ENCODE measurements around the gene KRTAP10-2.

Gene KRTAP10-2

GRCh38 chr21:44537930-44538911 is 13.1 kb downstream of the KRTAP10-2 start:
- FAIRE-seq = no peak

- no peak for FAIRE-seq
These were observed 15.3 kb downstream of the KRTAP10-2 start for GRCh38 chr21:44535963-44536362.

- FAIRE-seq = no peak
These were observed 16.6 kb downstream of the KRTAP10-2 start for GRCh38 chr21:44534688-44535087.

- no peak for FAIRE-seq
These were observed 17.2 kb downstream of the KRTAP10-2 start for GRCh38 chr21:44533891-44534627.

- no peak for FAIRE-seq
These were observed 18.0 kb downstream of the KRTAP10-2 start for GRCh38 chr21:44533121-44533890.

- FAIRE-seq = no peak
These were observed 18.6 kb downstream of the KRTAP10-2 start for GRCh38 chr21:44532712-44533111.

- no peak for FAIRE-seq
These were observed 19.4 kb downstream of the KRTAP10-2 start for GRCh38 chr21:44531606-44532564.

GRCh38 chr21:44530903-44531605 is 20.3 kb downstream of the KRTAP10-2 start:
- no peak for FAIRE-seq

- no peak for FAIRE-seq
These were observed 20.9 kb downstream of the KRTAP10-2 start for GRCh38 chr21:44530221-44530902.

- FAIRE-seq = no peak
These were observed 21.7 kb downstream of the KRTAP10-2 start for GRCh38 chr21:44529503-44530125.

GRCh38 chr21:44529011-44529421 is 22.3 kb downstream of the KRTAP10-2 start:
- FAIRE-seq = no peak

- no peak for FAIRE-seq
These were observed 22.7 kb downstream of the KRTAP10-2 start for GRCh38 chr21:44528634-44528995.

- no peak for FAIRE-seq
These were observed 23.2 kb downstream of the KRTAP10-2 start for GRCh38 chr21:44527983-44528633.

GRCh38 chr21:44527156-44527982 is 23.9 kb downstream of the KRTAP10-2 start:
- FAIRE-seq = no peak

- FAIRE-seq = no peak
These were observed 25.0 kb downstream of the KRTAP10-2 start for GRCh38 chr21:44526096-44526997.

GRCh38 chr21:44525391-44526095 is 25.8 kb downstream of the KRTAP10-2 start:
- no peak for FAIRE-seq

All from colon (tissue), 2 donors.